ENCODE results near the gene GALNS. TPM values are rescaled to one million over a fixed set of nuclear protein-coding genes. Genes with fewer than 3 reads are reported as not detected.

The GALNS gene
- total and polyA plus RNA-seq, 9 donors, result 9.8 to 28.5 (median 20.6) TPM

GRCh38 chr16:88837806-88838205 is 18.9 kb downstream of the GALNS start:
- Histone ChIP-seq H3K27ac (ENCODE audit: low read length) (no peak overlapping the region), H3K27me3 (ENCODE audit: control insufficient read depth, insufficient read depth, low read length) (no peaks in the 10 kb centered on the region), H3K9me3 (replicated peaks; ENCODE audit: control insufficient read depth, low read depth, low read length) (no peaks in the 10 kb centered on the region), H3K4me3 (ENCODE audit: low read length) (no peak overlapping the region), H3K4me1 (ENCODE audit: control insufficient read depth, insufficient read depth, low read length) (no peaks in the 10 kb centered on the region), H3K36me3 (ENCODE audit: control insufficient read depth, insufficient read depth, low read length) (peaks cover 38% of the 10 kb centered on the region)
- 89% methylated on average over 20 of the region's 20 CpGs for WGBS (ENCODE audit: insufficient coverage)
- no peak for DNase-seq

- Histone ChIP-seq H3K27me3 (ENCODE audit: control insufficient read depth, insufficient read depth, low read length) (no peaks in the 10 kb centered on the region), H3K36me3 (ENCODE audit: control insufficient read depth, insufficient read depth, low read length) (peaks cover 35% of the 10 kb centered on the region), H3K27ac (ENCODE audit: low read length) (no peak overlapping the region), H3K9me3 (replicated peaks; ENCODE audit: control insufficient read depth, low read depth, low read length) (no peaks in the 10 kb centered on the region), H3K4me3 (ENCODE audit: low read length) (no peak overlapping the region), H3K4me1 (ENCODE audit: control insufficient read depth, insufficient read depth, low read length) (no peaks in the 10 kb centered on the region)
- no peak for DNase-seq
- WGBS (ENCODE audit: insufficient coverage), result 86% methylated on average over 17 of the region's 17 CpGs
These were observed 20.0 kb downstream of the GALNS start for GRCh38 chr16:88836791-88837190.

- H3K9me3 ChIP-seq (replicated peaks; ENCODE audit: control insufficient read depth, low read depth, low read length), result no peaks in the 10 kb centered on the region
- no peak overlapping the region for H3K4me3 ChIP-seq (ENCODE audit: low read length)
- no peaks in the 10 kb centered on the region for H3K4me1 ChIP-seq (ENCODE audit: control insufficient read depth, insufficient read depth, low read length)
- H3K27ac ChIP-seq (ENCODE audit: low read length), result no peak overlapping the region
- H3K27me3 ChIP-seq (ENCODE audit: control insufficient read depth, insufficient read depth, low read length), result no peaks in the 10 kb centered on the region
- 89% methylated on average over 28 of the region's 33 CpGs for WGBS (ENCODE audit: insufficient coverage)
- no peak for DNase-seq
- peaks cover 31% of the 10 kb centered on the region for H3K36me3 ChIP-seq (ENCODE audit: control insufficient read depth, insufficient read depth, low read length)
These were observed 20.9 kb downstream of the GALNS start for GRCh38 chr16:88835818-88836217.

GRCh38 chr16:88835383-88835782 is 21.4 kb downstream of the GALNS start:
- H3K9me3 ChIP-seq (replicated peaks; ENCODE audit: control insufficient read depth, low read depth, low read length), result no peaks in the 10 kb centered on the region
- no peak overlapping the region for H3K27ac ChIP-seq (ENCODE audit: low read length)
- H3K27me3 ChIP-seq (ENCODE audit: control insufficient read depth, insufficient read depth, low read length), result no peaks in the 10 kb centered on the region
- WGBS (ENCODE audit: insufficient coverage), result 77% methylated on average over 10 of the region's 11 CpGs
- no peaks in the 10 kb centered on the region for H3K4me1 ChIP-seq (ENCODE audit: control insufficient read depth, insufficient read depth, low read length)
- no peak overlapping the region for H3K4me3 ChIP-seq (ENCODE audit: low read length)
- no peak for DNase-seq
- H3K36me3 ChIP-seq (ENCODE audit: control insufficient read depth, insufficient read depth, low read length), result peaks cover 28% of the 10 kb centered on the region

- H3K4me3 ChIP-seq (ENCODE audit: low read length), result no peak overlapping the region
- no peak for DNase-seq
- H3K9me3 ChIP-seq (replicated peaks; ENCODE audit: control insufficient read depth, low read depth, low read length), result no peaks in the 10 kb centered on the region
- H3K27ac ChIP-seq (ENCODE audit: low read length), result no peak overlapping the region
- 85% methylated on average over 11 of the region's 13 CpGs for WGBS (ENCODE audit: insufficient coverage)
- H3K36me3 ChIP-seq (ENCODE audit: control insufficient read depth, insufficient read depth, low read length), result peaks cover 21% of the 10 kb centered on the region
- no peaks in the 10 kb centered on the region for H3K27me3 ChIP-seq (ENCODE audit: control insufficient read depth, insufficient read depth, low read length)
- no peaks in the 10 kb centered on the region for H3K4me1 ChIP-seq (ENCODE audit: control insufficient read depth, insufficient read depth, low read length)
These were observed 22.1 kb downstream of the GALNS start for GRCh38 chr16:88834670-88835069.

- Histone ChIP-seq H3K36me3 (ENCODE audit: control insufficient read depth, insufficient read depth, low read length) (peaks cover 15% of the 10 kb centered on the region), H3K9me3 (replicated peaks; ENCODE audit: control insufficient read depth, low read depth, low read length) (no peaks in the 10 kb centered on the region), H3K4me1 (ENCODE audit: control insufficient read depth, insufficient read depth, low read length) (no peaks in the 10 kb centered on the region), H3K4me3 (ENCODE audit: low read length) (no peak overlapping the region), H3K27me3 (ENCODE audit: control insufficient read depth, insufficient read depth, low read length) (no peaks in the 10 kb centered on the region), H3K27ac (ENCODE audit: low read length) (no peak overlapping the region)
- no peak for DNase-seq
- WGBS (ENCODE audit: insufficient coverage), result 95% methylated on average over 8 of the region's 13 CpGs
These were observed 23.7 kb downstream of the GALNS start for GRCh38 chr16:88833086-88833485.

GRCh38 chr16:88831838-88832237 is 24.9 kb downstream of the GALNS start:
- no peak for DNase-seq
- H3K27ac ChIP-seq (ENCODE audit: low read length), result no peak overlapping the region
- no peaks in the 10 kb centered on the region for H3K9me3 ChIP-seq (replicated peaks; ENCODE audit: control insufficient read depth, low read depth, low read length)
- H3K27me3 ChIP-seq (ENCODE audit: control insufficient read depth, insufficient read depth, low read length), result no peaks in the 10 kb centered on the region
- 59% methylated on average over 12 of the region's 13 CpGs for WGBS (ENCODE audit: insufficient coverage)
- H3K4me3 ChIP-seq (ENCODE audit: low read length), result no peak overlapping the region
- H3K4me1 ChIP-seq (ENCODE audit: control insufficient read depth, insufficient read depth, low read length), result no peaks in the 10 kb centered on the region
- H3K36me3 ChIP-seq (ENCODE audit: control insufficient read depth, insufficient read depth, low read length), result peaks cover 19% of the 10 kb centered on the region

- WGBS (ENCODE audit: insufficient coverage), result 95% methylated on average over 10 of the region's 14 CpGs
- Histone ChIP-seq H3K27me3 (ENCODE audit: control insufficient read depth, insufficient read depth, low read length) (no peaks in the 10 kb centered on the region), H3K4me3 (ENCODE audit: low read length) (no peak overlapping the region), H3K27ac (ENCODE audit: low read length) (no peak overlapping the region), H3K4me1 (ENCODE audit: control insufficient read depth, insufficient read depth, low read length) (no peaks in the 10 kb centered on the region), H3K9me3 (replicated peaks; ENCODE audit: control insufficient read depth, low read depth, low read length) (no peaks in the 10 kb centered on the region), H3K36me3 (ENCODE audit: control insufficient read depth, insufficient read depth, low read length) (peaks cover 24% of the 10 kb centered on the region)
- no peak for DNase-seq
These were observed 26.0 kb downstream of the GALNS start for GRCh38 chr16:88830783-88831182.

- H3K36me3 ChIP-seq (ENCODE audit: control insufficient read depth, insufficient read depth, low read length), result peaks cover 26% of the 10 kb centered on the region
- H3K27me3 ChIP-seq (ENCODE audit: control insufficient read depth, insufficient read depth, low read length), result no peaks in the 10 kb centered on the region
- WGBS (ENCODE audit: insufficient coverage), result 57% methylated on average over 8 of the region's 11 CpGs
- no peak overlapping the region for H3K4me3 ChIP-seq (ENCODE audit: low read length)
- H3K27ac ChIP-seq (ENCODE audit: low read length), result no peak overlapping the region
- no peaks in the 10 kb centered on the region for H3K4me1 ChIP-seq (ENCODE audit: control insufficient read depth, insufficient read depth, low read length)
- DNase-seq, result no peak
- H3K9me3 ChIP-seq (replicated peaks; ENCODE audit: control insufficient read depth, low read depth, low read length), result no peaks in the 10 kb centered on the region
These were observed 26.5 kb downstream of the GALNS start for GRCh38 chr16:88830258-88830657.

- 89% methylated on average over 24 of the region's 24 CpGs for WGBS (ENCODE audit: insufficient coverage)
- H3K4me3 ChIP-seq (ENCODE audit: low read length), result no peak overlapping the region
- H3K9me3 ChIP-seq (replicated peaks; ENCODE audit: control insufficient read depth, low read depth, low read length), result no peaks in the 10 kb centered on the region
- H3K36me3 ChIP-seq (ENCODE audit: control insufficient read depth, insufficient read depth, low read length), result peaks cover 30% of the 10 kb centered on the region
- no peak for DNase-seq
- H3K27me3 ChIP-seq (ENCODE audit: control insufficient read depth, insufficient read depth, low read length), result no peaks in the 10 kb centered on the region
- no peak overlapping the region for H3K27ac ChIP-seq (ENCODE audit: low read length)
- H3K4me1 ChIP-seq (ENCODE audit: control insufficient read depth, insufficient read depth, low read length), result no peaks in the 10 kb centered on the region
These were observed 28.0 kb downstream of the GALNS start for GRCh38 chr16:88828711-88829110.

- no peak for DNase-seq
- 81% methylated on average over 21 of the region's 21 CpGs for WGBS (ENCODE audit: insufficient coverage)
- no peak overlapping the region for H3K27ac ChIP-seq (ENCODE audit: low read length)
These were observed 29.0 kb downstream of the GALNS start for GRCh38 chr16:88827727-88828126.

More at GRCh38 chr16:88827727-88828126, 29.0 kb downstream of the GALNS start:
- no peaks in the 10 kb centered on the region for H3K4me1 ChIP-seq (ENCODE audit: control insufficient read depth, insufficient read depth, low read length)
- H3K27me3 ChIP-seq (ENCODE audit: control insufficient read depth, insufficient read depth, low read length), result no peaks in the 10 kb centered on the region
- peaks cover 34% of the 10 kb centered on the region for H3K36me3 ChIP-seq (ENCODE audit: control insufficient read depth, insufficient read depth, low read length)
- no peak overlapping the region for H3K4me3 ChIP-seq (ENCODE audit: low read length)
- H3K9me3 ChIP-seq (replicated peaks; ENCODE audit: control insufficient read depth, low read depth, low read length), result no peaks in the 10 kb centered on the region
